ENCODE data around the gene PRKCE. TPM values are rescaled to one million over a fixed set of nuclear protein-coding genes. Genes with fewer than 3 reads are reported as not detected.

Gene PRKCE
- total RNA-seq, 1 donor from 2014 or later = 13.7 TPM

DNA sequence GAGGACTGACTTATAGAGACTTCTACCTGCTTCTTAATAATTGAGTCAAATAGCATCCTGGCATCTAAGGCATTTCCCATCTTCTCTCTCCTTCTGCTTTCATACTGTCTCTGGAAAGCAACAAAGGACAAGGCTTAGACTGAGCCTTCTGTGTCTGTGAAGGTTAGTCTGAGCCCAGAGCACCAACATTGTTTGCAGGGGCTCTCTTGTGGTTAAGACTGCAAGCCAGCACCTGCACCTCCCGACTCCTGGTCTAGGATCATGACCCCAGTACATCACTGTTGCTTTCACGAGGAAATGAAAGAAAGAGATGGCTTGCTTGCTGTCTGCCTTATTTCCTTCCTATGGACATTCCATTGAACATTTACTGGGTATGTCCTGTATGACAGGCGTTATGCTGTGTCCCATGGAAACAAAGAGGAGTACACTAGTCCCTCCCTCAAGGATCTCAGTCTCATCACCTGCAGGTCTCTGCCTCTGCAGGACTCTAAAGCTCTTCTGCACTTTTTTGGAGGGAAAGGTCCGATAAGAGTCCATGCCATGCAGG is 330.0 kb downstream of the PRKCE start:
- intact Hi-C loops (cut with micrococcal nuclease) = no loop called here

DNA sequence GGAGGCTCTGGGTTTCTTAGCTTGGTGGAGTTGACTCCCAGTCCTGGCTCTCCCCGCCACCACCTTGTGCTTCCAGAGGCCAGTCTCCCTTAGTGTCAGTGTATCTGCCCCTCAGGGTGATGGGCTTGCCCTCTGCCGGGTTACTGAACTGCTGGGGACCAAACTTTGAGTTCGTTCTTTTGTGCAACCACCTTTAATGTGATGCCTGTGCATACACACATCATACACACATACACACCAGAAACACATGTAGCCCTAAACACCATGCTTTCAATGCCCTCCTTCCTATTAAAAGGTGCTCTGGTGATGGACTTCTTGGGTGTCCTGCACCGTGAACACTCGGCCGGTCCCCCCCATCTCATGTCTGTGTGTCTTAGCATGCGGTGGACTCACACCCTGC is 330.6 kb downstream of the PRKCE start:
- intact Hi-C loops (cut with micrococcal nuclease) = no loop called here

DNA sequence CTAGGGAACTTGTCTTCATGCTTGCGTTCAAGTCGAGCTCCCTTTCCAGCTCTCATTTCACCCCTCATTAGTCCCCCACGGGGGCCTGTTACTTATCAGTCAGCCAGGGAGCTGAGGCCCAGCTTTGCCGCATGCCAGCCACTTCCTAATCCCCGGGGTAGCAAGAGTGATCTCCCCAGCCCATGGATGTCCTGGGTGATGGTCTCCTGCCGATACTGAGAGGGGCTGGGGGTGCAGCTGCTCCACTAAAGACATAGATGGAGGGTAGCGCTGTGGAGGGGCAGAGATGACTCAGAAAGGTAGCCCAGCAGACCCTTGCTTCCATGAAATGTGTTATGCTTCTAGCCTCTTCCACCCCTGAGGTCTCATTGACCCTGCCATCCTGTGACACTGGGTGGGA is 331.7 kb downstream of the PRKCE start:
- intact Hi-C loops (cut with micrococcal nuclease) = no loop called here

DNA sequence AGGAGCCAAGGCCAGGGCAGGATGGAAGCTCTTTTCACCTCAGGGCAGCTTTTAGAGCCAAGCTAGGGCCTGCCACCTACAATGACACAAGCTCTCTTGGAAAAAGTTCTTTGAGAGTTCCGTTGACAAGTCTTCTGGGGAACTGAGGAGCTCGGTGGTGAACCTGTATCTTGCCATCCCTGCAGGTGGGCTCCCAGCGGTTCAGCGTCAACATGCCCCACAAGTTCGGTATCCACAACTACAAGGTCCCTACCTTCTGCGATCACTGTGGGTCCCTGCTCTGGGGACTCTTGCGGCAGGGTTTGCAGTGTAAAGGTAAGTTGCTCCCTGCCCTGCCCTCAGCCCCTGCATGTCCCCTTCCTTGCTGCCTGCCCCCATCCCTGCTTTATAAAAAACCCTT is 332.9 kb downstream of the PRKCE start:
- intact Hi-C loops (cut with micrococcal nuclease) = no loop called here

DNA sequence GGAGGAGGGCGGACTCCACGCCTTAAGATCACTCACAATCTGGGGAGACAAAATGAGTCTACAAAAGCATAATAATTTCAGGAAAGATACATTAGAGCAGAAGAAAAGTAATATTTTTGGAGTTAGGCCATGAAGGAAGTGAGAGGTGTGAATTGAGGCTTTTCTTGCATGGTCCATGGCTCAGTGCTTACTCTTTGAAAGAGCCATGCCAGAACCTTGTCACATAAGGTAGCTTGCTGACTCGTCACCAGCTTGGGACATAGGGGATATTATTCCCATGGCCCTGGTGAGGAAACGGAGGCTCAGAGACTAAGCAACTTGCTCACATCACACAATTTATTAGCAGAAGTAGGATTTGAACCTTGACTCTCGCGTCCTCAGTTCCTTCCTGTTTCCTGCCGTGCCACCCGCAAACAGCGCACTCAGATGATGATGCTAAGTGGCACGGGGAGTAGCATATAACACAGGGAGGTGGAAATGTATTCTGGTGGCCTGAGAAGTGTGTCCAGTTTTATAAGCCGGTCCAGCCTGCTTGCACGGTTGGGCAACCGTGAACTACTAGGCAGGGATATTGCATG is 333.5 kb downstream of the PRKCE start:
- intact Hi-C loops (cut with micrococcal nuclease) = no loop called here

DNA sequence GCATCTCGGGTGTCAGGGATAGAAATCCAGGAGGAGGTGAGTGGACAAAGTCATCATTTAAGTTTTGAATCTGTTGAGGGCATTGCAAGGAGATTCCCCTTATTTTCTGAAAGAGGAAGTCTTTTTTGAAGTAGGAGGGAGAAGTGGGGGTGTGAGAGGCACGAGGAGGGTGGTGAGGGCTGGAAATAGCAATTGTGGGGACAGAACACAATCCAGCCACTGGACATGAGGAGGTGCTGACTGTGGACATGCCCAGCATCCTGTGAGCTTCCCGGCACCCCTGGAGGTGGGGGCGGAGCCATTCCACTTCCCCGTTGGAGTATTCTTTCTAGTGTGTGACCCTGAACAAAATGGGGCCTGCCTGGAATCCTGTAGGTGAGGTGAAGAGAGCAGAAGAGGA is 335.0 kb downstream of the PRKCE start:
- intact Hi-C loops (cut with micrococcal nuclease) = no loop called here

DNA sequence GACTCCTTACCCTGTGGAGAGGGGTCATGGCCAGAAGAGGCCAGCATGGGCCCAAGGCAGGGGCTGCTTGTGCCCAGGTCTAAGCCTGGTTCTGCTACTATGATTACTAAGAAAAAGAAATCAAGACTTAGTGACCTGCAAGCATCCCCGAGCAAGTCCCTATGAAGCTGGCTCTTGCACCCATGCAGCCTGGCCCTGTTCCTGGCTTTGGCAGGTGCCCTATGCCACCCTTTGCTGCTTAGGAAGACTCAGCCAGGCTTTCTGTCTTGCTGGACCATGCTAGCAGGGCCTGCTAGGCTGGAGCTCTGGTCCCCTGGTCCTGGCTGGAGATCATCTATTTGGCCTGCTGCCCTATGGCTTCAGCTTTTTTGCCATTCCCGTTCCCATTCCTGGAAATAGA is 336.4 kb downstream of the PRKCE start:
- intact Hi-C loops (cut with micrococcal nuclease) = no loop called here

DNA sequence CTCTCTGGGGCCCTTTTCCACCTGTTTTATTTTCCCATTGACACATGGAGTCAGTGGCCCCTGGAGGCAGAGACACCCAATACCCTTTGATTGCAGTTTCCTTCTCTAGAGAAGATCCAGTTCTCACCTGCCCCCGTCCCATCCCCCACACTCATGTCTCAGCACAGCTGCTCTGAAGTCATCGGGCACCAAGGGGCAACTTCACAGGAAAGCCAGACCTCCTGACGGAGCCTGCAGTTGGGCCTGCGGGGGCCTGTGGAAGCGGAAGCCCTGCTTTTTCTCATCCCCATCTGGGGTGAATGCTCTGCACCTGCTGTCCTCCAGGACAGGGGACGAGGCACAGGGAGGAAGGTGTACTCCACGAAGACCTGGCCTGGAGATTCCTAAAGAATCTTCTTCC is 337.4 kb downstream of the PRKCE start:
- intact Hi-C loops (cut with micrococcal nuclease) = no loop called here

DNA sequence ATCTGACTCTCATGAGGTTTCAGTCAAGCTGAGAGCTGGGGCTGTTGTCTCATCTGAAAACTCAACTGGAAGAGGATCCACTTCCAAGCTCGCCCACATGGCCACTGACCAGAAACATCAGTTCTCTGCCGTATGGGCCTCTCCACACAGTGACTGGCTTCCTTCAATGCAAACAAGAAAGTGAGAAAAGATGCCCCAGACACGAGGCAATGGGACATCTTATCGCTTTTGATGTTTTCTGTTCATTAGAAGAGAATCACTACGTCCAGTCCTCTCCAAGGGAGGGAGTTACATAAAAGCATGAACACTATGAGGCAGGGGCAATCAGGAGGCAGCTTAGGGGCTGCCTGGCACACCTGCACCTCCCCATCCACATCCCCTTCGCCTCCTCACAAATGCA is 338.7 kb downstream of the PRKCE start:
- intact Hi-C loops (cut with micrococcal nuclease) = loop anchor here (10.0 kb wide), 1 partner anchor 345 kb away; no protein-coding TSS in a partner anchor

DNA sequence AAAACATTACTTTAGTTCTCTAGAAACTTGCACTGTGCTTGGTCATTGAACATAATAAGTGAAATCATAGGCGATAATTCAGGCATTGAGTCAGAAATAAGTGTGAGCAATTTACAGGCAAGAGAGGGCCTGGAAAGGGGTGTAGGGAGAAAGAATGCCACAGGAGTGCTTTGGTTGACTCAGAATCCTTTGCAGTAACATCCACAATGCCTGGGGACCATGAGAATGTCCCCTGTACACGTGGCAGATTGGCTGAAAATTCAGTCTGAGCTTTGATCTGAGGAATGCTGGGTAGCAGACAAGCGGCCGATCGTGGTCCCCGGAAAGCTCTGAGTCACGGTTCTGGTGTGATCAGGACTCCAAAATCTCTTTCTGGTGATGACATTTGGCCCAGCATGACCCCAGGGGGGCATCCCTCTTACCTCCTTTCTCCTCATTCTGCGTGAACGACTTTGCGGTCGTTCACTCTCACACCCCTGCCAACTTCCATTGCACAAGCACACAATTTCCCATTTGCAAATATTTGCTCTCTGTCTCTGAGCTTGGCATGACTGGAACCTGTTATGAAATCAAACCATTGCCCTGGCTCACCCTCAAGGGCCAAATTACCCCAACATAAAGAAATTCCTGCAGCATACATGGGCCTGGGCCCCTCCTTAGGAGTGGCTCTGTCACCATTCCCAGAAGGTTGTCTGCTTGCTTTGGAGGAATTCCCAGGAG is 340.7 kb downstream of the PRKCE start:
- intact Hi-C loops (cut with micrococcal nuclease) = loop anchor here (10.0 kb wide), 1 partner anchor 347 kb away; no protein-coding TSS in a partner anchor

DNA sequence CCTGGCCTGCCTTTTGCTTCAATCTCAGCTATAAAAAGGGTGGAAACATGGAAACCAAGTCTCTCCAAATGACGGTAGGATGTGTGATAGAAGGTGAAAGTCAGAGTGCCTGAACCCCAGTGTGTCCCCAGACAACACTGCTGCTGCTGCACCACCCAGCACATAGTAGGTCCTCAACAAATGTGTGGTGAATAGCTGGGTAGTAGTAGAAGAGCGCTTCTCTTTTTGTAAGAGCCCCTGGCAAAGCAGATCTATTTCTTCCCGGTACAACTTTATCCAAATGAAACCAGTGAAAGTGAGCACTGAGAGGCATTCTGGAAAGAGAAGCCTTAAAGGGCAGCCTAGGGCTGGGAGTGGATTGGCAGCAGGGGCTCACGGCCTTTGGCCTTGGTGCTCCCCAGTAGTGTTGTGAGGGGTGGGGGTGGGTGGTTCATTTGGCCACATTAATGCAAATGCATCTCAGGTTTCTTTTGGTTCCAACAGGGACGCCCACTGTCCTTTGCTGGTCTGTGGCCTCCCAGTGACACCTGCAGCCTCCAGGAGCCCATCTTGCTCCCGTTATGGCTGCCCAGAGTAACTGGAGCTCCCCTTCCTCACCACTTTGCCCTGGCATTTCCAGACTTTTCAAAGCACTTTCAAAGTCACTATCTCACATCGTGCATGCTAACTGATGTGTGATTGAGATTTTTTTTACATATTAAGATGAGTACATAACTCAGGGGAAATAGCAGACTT is 341.4 kb downstream of the PRKCE start:
- intact Hi-C loops (cut with micrococcal nuclease) = loop anchor here (1.0 to 10.0 kb wide), 4 partner anchors 348 to 657 kb away; no protein-coding TSS in a partner anchor

DNA sequence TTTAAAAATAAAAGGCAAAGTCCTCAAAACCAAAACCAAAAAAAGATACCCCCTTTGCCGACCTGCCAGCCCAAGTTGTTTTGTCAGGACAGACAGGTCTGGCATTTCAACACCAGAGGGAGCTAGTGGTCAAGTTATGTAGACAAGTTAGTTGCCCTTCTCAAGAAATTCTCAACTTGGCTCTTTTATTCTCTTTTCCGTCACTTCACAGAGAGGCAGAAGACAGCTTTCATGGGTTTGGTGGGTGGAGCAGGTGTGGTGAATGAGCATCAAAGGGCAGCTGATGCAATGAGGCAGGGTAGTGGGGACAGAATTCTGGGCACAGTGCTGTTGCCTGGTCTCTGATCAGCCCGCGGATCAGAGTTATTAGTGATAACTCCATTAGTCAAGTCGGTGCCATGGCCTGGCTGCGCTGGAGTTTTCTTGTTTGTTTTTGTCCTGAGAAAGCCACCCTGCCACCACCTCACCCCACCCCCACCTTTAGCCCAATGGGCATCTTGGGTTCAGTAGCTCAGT is 342.1 kb downstream of the PRKCE start:
- intact Hi-C loops (cut with micrococcal nuclease) = loop anchor here (1.0 to 10.0 kb wide), 4 partner anchors 349 to 657 kb away; no protein-coding TSS in a partner anchor

DNA sequence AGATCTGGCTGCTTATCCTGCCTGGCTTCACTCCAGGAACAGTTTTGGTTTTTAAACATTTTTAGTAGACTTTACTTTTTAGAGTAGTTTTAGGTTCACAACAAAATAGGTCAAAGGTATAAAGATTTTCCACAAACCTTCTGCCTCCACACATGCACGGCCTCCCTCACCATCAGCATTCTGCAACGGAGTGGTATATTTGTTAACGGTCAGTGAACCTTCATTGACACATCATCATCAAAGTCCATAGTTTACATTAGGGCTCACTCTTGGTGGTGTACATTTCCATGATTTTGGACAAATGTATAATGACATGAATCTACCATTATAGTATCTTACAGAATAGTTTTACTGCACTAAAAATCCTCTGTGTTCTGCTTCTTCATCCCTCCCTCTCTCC is 342.6 kb downstream of the PRKCE start:
- intact Hi-C loops (cut with micrococcal nuclease) = loop anchor here (10.0 kb wide), 1 partner anchor 349 kb away; no protein-coding TSS in a partner anchor

DNA sequence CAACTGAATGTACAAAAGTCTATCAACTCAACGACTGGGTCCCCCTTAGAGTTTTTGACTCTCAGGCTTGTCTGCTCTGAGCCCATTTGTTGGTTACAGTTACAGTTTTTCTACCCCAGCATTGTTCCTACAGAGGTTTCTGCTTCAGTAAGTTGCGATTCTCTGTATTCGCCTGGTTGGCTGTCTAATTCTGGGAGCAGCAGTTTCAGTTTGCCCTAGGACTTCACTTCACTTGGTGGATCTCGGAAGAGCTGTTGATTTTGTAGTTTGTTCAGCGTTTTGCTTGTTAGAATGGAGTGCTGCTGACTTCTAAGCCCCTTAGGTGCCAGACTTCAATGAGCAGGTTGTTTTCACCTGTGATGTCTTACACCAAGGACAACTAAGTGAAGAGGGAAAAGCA is 349.2 kb downstream of the PRKCE start:
- intact Hi-C loops (cut with micrococcal nuclease) = no loop called here

DNA sequence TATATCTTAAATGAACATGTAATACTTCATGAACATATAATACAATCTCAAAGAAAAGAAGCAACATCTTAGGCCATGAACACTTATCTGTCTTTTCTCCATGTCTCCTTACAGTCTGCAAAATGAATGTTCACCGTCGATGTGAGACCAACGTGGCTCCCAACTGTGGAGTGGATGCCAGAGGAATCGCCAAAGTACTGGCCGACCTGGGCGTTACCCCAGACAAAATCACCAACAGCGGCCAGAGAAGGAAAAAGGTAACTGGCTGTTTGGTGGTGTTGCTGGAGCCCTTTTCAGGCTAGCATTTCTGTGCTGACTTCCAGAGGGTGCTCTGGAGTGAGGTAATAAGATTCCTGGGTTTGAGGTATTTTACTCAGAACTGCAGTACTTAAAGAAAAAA is 349.8 kb downstream of the PRKCE start:
- intact Hi-C loops (cut with micrococcal nuclease) = no loop called here

DNA sequence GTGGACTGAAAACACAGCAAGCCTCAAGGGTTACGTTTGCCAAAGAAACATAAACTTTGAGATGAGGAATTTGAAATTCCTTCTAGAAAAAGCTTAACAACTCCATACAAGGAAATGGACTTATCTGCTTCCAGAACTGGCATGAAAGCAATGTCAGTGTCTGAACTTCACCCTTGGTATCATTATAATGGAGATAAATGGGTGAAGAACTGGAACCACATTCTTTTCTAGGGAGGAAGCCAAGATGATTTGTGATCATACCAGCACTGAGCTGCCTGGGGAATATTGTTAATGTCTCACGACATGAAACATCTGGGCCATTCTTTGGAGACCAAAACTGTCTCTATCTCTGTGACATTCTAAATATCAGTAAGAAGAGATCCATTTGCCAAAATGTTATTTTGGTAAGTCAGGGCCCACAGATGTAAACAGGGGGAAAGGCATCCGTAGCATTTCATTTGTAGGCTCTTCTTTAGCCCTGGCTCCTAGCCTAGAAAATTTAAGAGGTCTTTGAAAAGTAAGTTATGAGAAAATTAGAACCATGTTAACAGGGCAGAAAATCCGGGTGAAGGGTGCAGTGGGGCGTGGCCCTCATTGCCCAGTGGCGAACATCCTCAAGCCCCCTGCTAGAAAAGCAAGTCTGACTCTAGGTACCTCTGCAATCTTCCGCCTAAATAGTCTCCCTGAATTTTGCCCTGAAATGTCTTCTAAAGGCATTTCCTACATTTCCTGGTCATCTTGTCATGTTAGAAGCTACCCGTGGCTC is 350.4 kb downstream of the PRKCE start:
- intact Hi-C loops (cut with micrococcal nuclease) = no loop called here

DNA sequence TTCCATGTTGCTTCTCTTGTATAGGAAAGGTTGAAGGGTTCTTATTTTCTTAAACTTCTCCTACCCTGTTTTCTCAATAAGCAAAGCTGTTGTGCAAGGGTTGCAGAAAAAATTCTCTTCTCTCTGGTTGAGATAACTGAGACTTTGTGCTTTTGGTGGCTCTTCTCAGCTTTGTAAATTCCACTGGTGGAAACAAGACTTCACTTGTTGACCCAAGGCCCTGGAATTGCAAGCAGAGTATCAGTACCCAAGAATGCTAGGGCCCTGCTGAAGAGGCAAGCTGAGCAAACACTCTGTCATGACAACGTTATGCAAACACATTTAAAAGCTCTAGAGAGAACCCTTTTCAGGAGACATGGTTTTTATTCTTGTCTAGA is 351.0 kb downstream of the PRKCE start:
- intact Hi-C loops (cut with micrococcal nuclease) = no loop called here

DNA sequence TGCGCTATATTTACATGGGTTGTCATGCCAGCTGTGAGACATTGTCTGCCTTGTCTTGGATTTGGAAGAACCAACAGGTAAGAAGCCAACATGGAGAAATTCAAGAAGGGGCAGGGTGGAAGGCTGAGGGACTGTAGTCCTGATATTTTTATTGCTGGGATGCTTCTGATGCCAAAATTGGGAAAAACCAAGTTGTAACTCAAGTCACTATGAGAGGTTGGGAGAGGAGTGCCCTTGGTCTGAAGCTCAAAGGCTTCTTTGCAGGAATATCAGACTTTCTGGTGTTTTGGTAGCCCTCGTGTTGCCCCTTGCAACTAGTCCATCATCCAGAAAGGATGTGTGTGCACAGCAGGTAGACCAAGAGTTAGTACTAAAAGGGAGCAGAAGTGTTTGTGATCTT is 351.5 kb downstream of the PRKCE start:
- intact Hi-C loops (cut with micrococcal nuclease) = no loop called here

DNA sequence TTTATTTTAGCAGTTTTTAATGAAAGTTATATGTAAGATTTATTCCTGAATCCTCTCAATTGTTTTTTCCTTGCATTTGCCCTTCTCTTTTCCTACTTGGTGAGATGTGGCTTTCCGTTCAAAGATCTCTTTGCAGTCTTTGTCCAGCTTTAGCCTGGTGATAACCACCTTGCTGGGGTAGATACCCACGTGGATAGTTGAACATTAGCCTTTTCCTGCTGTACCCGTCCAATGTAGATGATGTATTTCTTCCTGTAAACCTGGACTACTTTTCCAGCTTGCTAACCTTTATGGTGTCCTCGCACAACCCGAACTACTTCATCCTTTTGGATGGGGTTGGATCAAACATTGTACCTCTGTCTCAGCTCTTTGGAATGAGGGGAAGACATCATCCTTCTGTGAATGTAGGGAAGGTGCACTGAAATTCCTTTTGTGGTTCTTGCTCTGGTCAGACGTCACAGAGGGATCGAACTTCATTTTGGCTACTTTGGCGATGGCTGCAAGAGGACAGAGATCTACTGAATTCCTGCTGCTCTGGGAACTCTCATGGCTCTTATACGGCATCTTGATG is 352.5 kb downstream of the PRKCE start:
- intact Hi-C loops (cut with micrococcal nuclease) = no loop called here

DNA sequence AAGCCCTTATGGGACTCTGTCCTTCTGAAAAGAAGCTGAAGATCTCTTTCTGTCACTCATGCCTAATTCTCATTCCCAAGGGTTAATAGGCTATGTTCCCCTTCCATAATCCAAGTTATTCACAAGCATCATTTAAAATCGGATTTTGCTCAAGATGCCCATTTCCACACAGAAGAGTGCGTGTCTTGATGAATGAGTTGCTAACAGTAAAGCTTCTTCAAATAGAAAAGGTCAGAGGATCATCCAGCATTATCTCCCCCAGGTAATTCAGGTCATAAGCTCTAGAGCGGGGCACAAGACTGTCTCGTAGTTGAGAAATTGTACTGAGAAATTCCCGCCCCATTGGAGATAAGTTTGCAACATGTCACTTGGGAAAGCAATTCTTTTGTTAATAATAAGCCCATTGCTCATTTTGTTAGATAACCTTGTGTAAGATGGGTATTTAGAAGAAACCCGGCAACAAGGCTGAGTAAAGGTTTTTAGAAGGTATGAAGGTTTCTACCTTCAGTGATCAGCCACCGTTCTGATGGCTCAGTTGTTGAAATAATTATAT is 355.1 kb downstream of the PRKCE start:
- intact Hi-C loops (cut with micrococcal nuclease) = no loop called here

All from T-helper 1 cell treated with Interleukin-12 subunit alpha and Interleukin-12 subunit beta and Interleukin-4 antibody, amounts not matched to agents 30 ng/mL and 1 ng/mL, for 36 hours (primary cell).